ENCODE measurements around the gene KCNS1. TPM values are rescaled to one million over a fixed set of nuclear protein-coding genes. Genes with fewer than 3 reads are reported as not detected.

Gene KCNS1
- total RNA-seq, 1 experiment from 2014 or later = not detected

DNA sequence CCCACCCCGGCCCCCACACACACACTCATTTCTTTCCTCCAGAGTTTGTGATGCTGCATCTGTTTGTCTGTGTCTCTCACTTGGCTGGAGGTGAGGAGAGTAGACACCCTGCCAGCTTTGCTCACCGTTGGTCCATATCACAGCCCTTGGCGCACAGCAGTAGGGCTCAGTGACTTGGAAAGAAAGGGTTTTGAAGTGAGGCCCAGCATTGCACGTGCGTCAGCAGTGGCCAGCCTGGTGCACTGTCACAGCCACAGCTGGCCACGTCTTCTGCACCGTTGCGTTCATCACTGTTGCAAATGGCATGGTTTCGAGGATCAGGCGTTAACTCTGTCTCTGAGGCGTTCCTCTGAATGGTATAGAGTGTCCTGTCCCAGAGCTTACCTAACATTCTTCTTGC, 10.4 kb upstream of the KCNS1 start:
- DNase-seq (ENCODE audit: extremely low read depth, low read depth) = no peak

- DNase-seq (ENCODE audit: extremely low read depth, low read depth) = no peak
These were observed 9.4 kb upstream of the KCNS1 start for GRCh38 chr20:45110301-45110700.

GRCh38 chr20:45109634-45110033, 8.7 kb upstream of the KCNS1 start:
- DNase-seq (ENCODE audit: extremely low read depth, low read depth) = no peak

- DNase-seq (ENCODE audit: extremely low read depth, low read depth) = no peak
These were observed 4.4 kb upstream of the KCNS1 start for GRCh38 chr20:45105317-45105716.

DNA sequence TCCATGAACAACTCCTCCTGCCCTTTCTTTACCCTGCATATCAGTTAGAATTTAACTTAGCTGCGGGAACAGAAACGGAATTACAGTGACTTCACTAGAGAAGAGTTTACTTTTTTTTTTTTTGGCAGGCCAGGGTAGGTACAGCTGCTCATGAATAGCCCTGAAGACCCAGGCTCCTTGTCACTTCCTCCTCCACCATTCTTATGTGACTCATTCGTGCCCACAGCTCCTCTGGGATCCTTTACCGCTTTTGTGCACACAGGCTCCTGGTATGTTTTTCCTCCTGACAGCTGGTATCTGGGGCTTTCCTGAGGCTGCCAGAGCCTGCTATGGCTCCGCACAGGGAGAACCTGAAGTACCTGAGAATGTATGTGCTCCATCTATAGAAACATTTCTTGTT, 3.9 kb upstream of the KCNS1 start:
- no peak for DNase-seq (ENCODE audit: extremely low read depth, low read depth)

DNA sequence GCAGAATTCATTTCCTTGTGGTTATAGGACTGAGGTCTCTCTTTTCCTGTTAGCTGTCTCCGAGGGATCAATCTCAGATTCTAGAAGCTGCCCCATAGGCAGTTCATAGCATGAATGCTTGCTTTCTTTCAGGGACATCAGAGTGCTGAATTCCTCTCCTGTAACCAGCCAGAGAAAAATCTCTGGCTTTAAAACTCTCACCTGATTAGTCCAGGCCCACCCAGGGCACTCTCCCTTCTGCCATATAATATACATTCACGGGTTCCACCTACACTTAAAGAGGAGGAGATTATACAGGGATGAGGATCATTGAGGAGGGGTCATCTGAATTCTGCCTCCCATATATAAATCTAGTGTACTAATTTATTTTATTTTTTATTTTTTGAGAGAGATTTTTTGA, 2.1 kb upstream of the KCNS1 start:
- DNase-seq (ENCODE audit: extremely low read depth, low read depth) = no peak

DNA sequence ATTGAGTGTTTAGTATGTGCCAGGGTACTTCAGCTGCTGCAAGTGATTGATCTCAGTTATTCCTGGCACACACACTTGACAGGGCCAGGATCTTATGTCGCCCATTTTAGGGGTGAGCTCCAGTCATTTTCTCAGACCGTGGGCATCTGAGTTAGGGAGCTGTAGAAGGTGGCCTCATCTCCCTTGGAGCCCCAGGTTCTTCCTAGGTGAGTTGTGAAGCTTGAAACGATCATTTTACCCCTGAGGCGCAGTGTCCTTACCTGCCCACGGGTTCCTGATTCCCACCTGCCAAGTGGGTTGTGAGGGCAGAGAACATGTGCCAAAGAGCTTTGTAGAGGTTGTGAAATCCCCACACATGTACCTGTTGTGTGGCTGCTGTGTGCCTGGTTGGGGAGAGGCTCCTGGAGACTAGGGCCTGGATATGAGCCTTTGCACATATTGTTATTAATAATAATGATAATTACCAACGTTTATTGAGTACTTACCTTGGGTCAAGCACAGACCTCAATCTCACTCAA, 465 bp upstream of the KCNS1 start:
- DNase-seq (ENCODE audit: extremely low read depth, low read depth) = no peak

DNA sequence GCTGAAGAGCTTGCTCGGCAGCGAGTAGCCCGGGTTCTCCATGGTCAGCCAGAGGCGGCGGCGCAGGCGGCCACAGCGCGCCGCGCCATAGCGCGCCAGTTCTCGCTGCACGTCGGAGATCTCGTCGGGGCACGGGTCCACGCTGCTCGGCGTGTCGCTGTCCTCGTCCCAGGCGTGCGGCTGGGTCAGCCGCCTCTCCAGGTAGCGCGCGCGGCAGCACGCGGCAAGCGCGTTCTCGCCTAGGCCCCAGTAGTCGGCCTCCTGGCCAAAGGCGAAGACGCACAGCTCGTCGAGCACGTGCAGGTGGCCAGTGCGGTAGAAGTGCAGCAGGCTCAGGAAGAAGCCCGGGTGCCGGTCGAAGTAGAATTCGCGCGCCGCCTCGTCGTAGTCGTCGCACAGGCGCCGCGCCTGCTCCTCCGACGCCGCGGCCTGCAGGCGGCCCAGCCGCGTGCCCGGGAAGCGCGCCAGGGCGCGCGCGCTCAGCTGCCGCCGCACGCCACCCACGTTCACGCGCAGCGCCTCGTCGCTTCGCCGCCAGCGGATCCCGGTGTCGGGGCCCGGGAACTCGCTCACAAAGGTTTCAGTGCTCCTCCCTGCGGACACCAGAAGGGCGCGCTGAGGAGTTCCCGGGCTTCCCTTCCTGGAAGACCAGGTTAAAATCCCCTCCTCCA, 2.7 kb downstream of the KCNS1 start:
- DNase-seq (ENCODE audit: extremely low read depth, low read depth) = no peak

DNA sequence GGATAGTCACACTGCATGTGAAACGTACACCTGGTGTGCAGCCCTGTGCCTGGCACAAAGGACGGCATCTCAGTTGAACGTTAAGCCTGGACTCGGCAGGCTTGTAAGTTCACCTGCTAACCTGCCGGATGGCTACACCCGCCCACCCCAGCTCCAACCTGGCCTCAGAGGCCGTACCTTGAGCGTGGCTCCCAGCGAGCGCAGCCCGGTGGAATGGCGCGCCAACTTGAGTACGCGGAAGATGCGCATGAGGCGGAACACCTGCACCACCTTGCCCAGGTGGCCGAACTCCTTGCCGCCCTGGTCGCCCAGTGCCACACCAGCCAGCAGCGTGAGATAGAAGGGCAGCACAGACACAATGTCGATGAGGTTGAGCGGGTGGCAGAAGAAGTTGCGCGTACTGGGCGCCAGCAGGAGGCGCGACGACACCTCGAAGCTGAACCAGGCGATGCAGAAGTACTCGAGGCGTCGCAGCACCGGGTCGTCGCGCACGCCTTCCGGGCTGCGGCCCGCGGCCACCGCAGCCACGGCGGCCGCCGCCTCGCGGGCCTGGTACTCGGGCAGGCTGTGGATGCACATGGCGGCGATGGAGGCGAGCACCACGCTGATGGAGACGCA, 3.3 kb downstream of the KCNS1 start:
- DNase-seq (ENCODE audit: extremely low read depth, low read depth) = no peak

GRCh38 chr20:45096781-45097180, 4.1 kb downstream of the KCNS1 start:
- DNase-seq (ENCODE audit: extremely low read depth, low read depth) = no peak

- DNase-seq (ENCODE audit: extremely low read depth, low read depth) = peak; percentile 54
These were observed 5.1 kb downstream of the KCNS1 start for GRCh38 chr20:45095805-45096238.

GRCh38 chr20:45094864-45095574, 5.9 kb downstream of the KCNS1 start:
- no peak for DNase-seq (ENCODE audit: extremely low read depth, low read depth)

- DNase-seq (ENCODE audit: extremely low read depth, low read depth) = no peak
These were observed 6.7 kb downstream of the KCNS1 start for GRCh38 chr20:45094201-45094600.

GRCh38 chr20:45092898-45093297, 8.0 kb downstream of the KCNS1 start:
- DNase-seq (ENCODE audit: extremely low read depth, low read depth) = no peak

- no peak for DNase-seq (ENCODE audit: extremely low read depth, low read depth)
These were observed 9.6 kb downstream of the KCNS1 start for GRCh38 chr20:45091366-45091765.

DNA sequence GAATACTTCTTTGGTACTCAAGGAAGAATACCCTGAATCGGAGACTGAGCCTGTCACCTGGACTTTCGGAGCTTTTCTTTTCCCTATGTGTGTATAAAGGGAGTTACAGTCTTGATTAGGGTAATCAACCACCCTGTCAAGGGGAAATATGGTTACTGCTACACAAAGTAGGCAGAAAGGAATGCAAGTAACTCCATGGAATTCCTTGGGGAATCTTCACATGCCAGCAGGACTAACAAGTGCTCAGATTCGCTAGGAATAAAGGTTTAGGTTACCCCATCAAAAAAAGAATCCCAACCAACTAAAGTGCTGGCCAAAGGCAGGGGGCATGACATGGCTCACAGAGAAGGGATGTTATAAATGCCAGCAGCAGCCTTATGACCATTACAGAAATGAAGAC, 10.4 kb downstream of the KCNS1 start:
- no peak for DNase-seq (ENCODE audit: extremely low read depth, low read depth)

DNA sequence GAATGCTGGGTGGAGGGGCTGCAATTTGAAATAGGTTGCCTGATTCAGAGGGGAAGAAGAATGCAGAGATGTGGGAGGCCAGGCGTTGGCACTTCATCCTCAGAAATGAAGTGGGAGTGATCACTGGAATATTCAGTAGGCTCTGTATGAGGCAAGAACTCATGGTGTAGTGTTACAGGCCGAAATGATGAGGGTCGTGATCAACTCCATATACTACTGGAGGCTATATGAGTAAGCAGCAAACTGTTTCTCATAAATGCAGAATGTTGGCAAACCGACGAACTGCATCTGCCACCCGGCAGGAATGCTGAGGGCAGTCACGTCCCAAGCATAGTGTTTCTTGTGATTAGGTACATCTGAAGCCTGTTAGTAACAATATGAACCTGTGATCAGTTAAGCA, 12.7 kb downstream of the KCNS1 start:
- no peak for DNase-seq (ENCODE audit: extremely low read depth, low read depth)

DNA sequence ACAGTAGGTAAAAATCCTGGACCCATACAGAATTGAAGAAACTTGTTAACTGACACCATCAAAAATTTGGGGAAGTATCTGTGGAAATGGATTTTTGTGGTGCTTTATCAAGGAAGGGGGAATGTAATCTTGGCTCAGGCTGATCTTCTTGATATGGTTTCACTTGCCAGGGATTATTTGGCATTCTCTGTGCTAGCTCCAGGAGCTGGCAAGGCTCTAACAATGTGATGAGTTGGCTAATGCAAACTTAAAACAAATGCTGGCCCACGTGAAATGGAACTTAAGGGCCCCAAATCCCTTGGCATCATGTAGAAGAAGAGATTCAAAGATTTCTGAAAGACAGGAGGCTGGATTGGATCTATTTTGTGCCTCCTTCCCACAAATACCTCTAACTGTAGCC, 13.1 kb downstream of the KCNS1 start:
- no peak for DNase-seq (ENCODE audit: extremely low read depth, low read depth)

- DNase-seq (ENCODE audit: extremely low read depth, low read depth) = no peak
These were observed 13.7 kb downstream of the KCNS1 start for GRCh38 chr20:45087097-45087790.

DNA sequence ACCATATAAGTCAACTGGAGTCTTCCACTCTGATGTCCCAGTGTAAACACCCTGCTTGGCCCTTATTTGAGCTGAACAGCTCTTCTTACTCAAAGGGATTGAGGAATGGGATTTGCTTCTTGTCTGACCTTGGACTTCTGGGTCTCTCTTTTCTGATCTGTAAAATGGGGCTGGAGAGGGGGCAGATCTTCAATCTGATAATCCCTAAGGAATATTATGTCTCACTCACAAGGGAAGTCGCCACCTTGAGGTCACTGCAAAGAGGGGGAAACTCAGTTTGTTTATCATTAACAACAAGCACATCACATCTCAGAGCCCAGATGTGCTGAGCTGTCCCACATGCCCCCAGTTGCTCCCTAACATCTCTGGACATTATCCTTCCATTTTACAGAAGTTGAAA, 15.1 kb downstream of the KCNS1 start:
- no peak for DNase-seq (ENCODE audit: extremely low read depth, low read depth)

GRCh38 chr20:45085289-45085688, 15.6 kb downstream of the KCNS1 start:
- no peak for DNase-seq (ENCODE audit: extremely low read depth, low read depth)

Measured in NCI-H460 (cell line).